SK-N-SH (cell line): ENCODE results near the gene SRPK1. TPM values are rescaled to one million over a fixed set of nuclear protein-coding genes. Genes with fewer than 3 reads are reported as not detected.

Source experiments
- CTCF ChIA-PET: fragments of 300-600, 350-600 bp; formaldehyde crosslinking; extraction: SDS; loops from one replicate; lab custom pipeline; 2021; lab: Yijun Ruan, JAX
- POLR2A ChIA-PET: fragments of 350-600 bp; sonication (Branson Sonifier 250); formaldehyde crosslinking; extraction: SDS; loops from one replicate; lab custom pipeline; 2020; ENCODE audit warnings: antibody characterized with exemption, inconsistent platforms; lab: Yijun Ruan, JAX
- DNase-seq: peaks from one replicate; pipeline ENCODE4 v3.0.0; 2012
- H2AFZ ChIP-seq: fragments of 200-600 bp; sonication (generic); 2 replicates; pipeline ENCODE4 v1.8.1; 2016; ENCODE audit warnings: antibody characterized with exemption, mild to moderate bottlenecking, low read depth
- H3F3A ChIP-seq: fragments of 200-600 bp; sonication (generic); replicated peaks from 2 replicates; pipeline ENCODE3; 2016; ENCODE audit warnings: antibody characterized with exemption, mild to moderate bottlenecking; ENCODE audit not compliant: insufficient read depth
- H3K27ac ChIP-seq, 2 experiments: fragments of 200-500 bp in 1 of 2; fragments of 200-600 bp in 1 of 2; sonication (Bioruptor generic) in 1 of 2; sonication (generic), shearing (Covaris generic) in 1 of 2; 2 replicates each; pipeline versions ENCODE4 v1.5.1 to v1.6.1; 2014 to 2016; ENCODE audit warnings: low read depth in 2 of 2, inconsistent platforms in 1 of 2, low read length in 1 of 2, mild to moderate bottlenecking in 1 of 2, mixed read lengths in 1 of 2
- H3K27me3 ChIP-seq: fragments of 200-600 bp; sonication (generic), shearing (Covaris generic); 2 replicates; pipeline ENCODE4 v1.6.1; 2016; ENCODE audit warnings: mixed run types; ENCODE audit not compliant: insufficient read depth
- H3K36me3 ChIP-seq, 2 experiments: fragments of 200-500 bp in 1 of 2; fragments of 200-600 bp in 1 of 2; sonication (Bioruptor generic) in 1 of 2; sonication (generic) in 1 of 2; replicated peaks in 1 of 2; 2 replicates each; pipeline versions ENCODE3 to v1.5.1; 2014 to 2016; ENCODE audit warnings: low read length in 1 of 2, mild to moderate bottlenecking in 1 of 2; ENCODE audit not compliant: insufficient read depth in 2 of 2, control insufficient read depth in 1 of 2
- H3K4me1 ChIP-seq, 2 experiments: fragments of 200-500 bp in 1 of 2; fragments of 200-600 bp in 1 of 2; sonication (Bioruptor generic) in 1 of 2; sonication (generic), shearing (Covaris generic) in 1 of 2; 2 replicates each; pipeline versions ENCODE4 v1.5.1 to v1.6.1; 2014 to 2016; ENCODE audit warnings: low read depth in 1 of 2, low read length in 1 of 2, mixed run types in 1 of 2; ENCODE audit not compliant: insufficient read depth in 2 of 2, control insufficient read depth in 1 of 2
- H3K4me2 ChIP-seq: fragments of 200-600 bp; sonication (generic), shearing (Covaris generic); 2 replicates; pipeline ENCODE4 v1.6.1; 2017; ENCODE audit warnings: mixed run types
- H3K4me3 ChIP-seq, 2 experiments: fragments of 200-500 bp in 1 of 2; fragments of 200-600 bp in 1 of 2; sonication (Bioruptor generic) in 1 of 2; sonication (generic), shearing (Covaris generic) in 1 of 2; 2 replicates each; pipeline versions ENCODE4 v1.5.1 to v1.8.1; 2014 to 2016; ENCODE audit warnings: low read depth in 2 of 2, inconsistent platforms in 1 of 2, low read length in 1 of 2, mild to moderate bottlenecking in 1 of 2, mixed read lengths in 1 of 2, moderate library complexity in 1 of 2
- H3K79me2 ChIP-seq: fragments of 200-600 bp; sonication (generic); 2 replicates; pipeline ENCODE4 v1.8.1; 2017; ENCODE audit warnings: mild to moderate bottlenecking; ENCODE audit not compliant: insufficient read depth
- H3K9ac ChIP-seq: fragments of 200-600 bp; sonication (generic); 2 replicates; pipeline ENCODE4 v1.6.1; 2017; ENCODE audit warnings: mixed run types
- H3K9me2 ChIP-seq: fragments of 200-600 bp; sonication (generic); 2 replicates; pipeline ENCODE4 v1.6.1; 2017; ENCODE audit warnings: mixed run types
- H3K9me3 ChIP-seq: fragments of 200-600 bp; sonication (generic); 2 replicates; pipeline ENCODE4 v1.6.1; 2017; ENCODE audit warnings: mixed run types, mild to moderate bottlenecking, moderate library complexity
- H4K20me1 ChIP-seq: fragments of 200-600 bp; sonication (generic); 2 replicates; pipeline ENCODE4 v1.6.1; 2017; ENCODE audit warnings: mild to moderate bottlenecking, mixed run types; ENCODE audit not compliant: insufficient read depth
- FOXM1 ChIP-seq: IDR thresholded peaks from 2 replicates; pipeline ENCODE4 v1.4.0; 2012; ENCODE audit warnings: low read depth, mild to moderate bottlenecking
- GATA2 ChIP-seq: sonication (generic); formaldehyde crosslinking; IDR thresholded peaks from 2 replicates; pipeline ENCODE4 v1.5.0; 2020; ENCODE audit warnings: mild to moderate bottlenecking, missing genetic modification reagents
- IRF3 ChIP-seq: fragments of 150-350 bp; IDR thresholded peaks from 2 replicates; pipeline ENCODE4 v1.6.1; 2016; ENCODE audit warnings: mild to moderate bottlenecking, low read depth, low read length
- NRF1 ChIP-seq: IDR thresholded peaks from 2 replicates; pipeline ENCODE4 v1.6.1; 2012; ENCODE audit warnings: low read depth, mild to moderate bottlenecking, low read length
- PBX3 ChIP-seq: IDR thresholded peaks from 2 replicates; pipeline ENCODE4; 2012
- RFX5 ChIP-seq: IDR thresholded peaks from 2 replicates; pipeline ENCODE4 v1.6.1; 2012; ENCODE audit warnings: mild to moderate bottlenecking, improper control_type of control experiment, low read length
- RXRA ChIP-seq: IDR thresholded peaks from 2 replicates; pipeline ENCODE4 v1.4.0; 2012; ENCODE audit warnings: low read depth, mild to moderate bottlenecking, borderline replicate concordance
- TEAD4 ChIP-seq: IDR thresholded peaks from 2 replicates; pipeline ENCODE4 v1.4.0; 2012; ENCODE audit warnings: mild to moderate bottlenecking, borderline replicate concordance; ENCODE audit not compliant: insufficient read depth
- USF2 ChIP-seq: fragments of 150-350 bp; IDR thresholded peaks from 2 replicates; pipeline ENCODE4 v1.6.1; 2017; ENCODE audit warnings: antibody characterized with exemption, low read length, low read depth, borderline replicate concordance
- YY1 ChIP-seq: IDR thresholded peaks from 2 replicates; pipeline ENCODE4 v1.4.0; 2012; ENCODE audit warnings: low read depth, mild to moderate bottlenecking
- ZBTB33 ChIP-seq: IDR thresholded peaks from 2 replicates; pipeline ENCODE4 v1.4.0; 2012; ENCODE audit warnings: low read depth, borderline replicate concordance
- WGBS: methylation state at CpG from one replicate; pipeline ENCODE4 v1.1.6; 2017; ENCODE audit warnings: low lambda C conversion rate; 5-methylcytosine and 5-hydroxymethylcytosine counted together
- polyA plus RNA-seq, 3 experiments: library from polyadenylated mRNA; depleted of rRNA; stranded (reverse); fragments of >200 nt; gene quantifications; 2 replicates each; pipeline ENCODE4 v1.2.3, GENCODE V29; 2012

Gene SRPK1
- polyA plus RNA-seq, 1 of the 3 experiments (the other 2 are of a cell fraction) = 10.6 TPM

GRCh38 chr6:35931120-35931561 is 10.2 kb upstream of the SRPK1 start:
- no peak overlapping the region for H3K4me3 ChIP-seq
- no peaks in the 10 kb centered on the region for H3K4me1 ChIP-seq
- no peak overlapping the region for H3K9ac ChIP-seq
- no peaks in the 10 kb centered on the region for H3K27me3 ChIP-seq
- H3K9me3 ChIP-seq = no peaks in the 10 kb centered on the region
- no peaks in the 10 kb centered on the region for H3K36me3 ChIP-seq
- H3K4me2 ChIP-seq = no peak overlapping the region
- no peak overlapping the region for H3K27ac ChIP-seq
- no peaks in the 10 kb centered on the region for H3K9me2 ChIP-seq
- H2AFZ ChIP-seq = no peak overlapping the region
- 98% methylated on average over 8 of the region's 30 CpGs for WGBS
- CTCF ChIA-PET = interaction anchor here (0.9 to 1.2 kb wide), 2 partner anchors 23 to 163 kb away, joined by 3 read pairs; no protein-coding TSS in a partner anchor
- TF ChIP-seq GATA2 (CRISPR knock-in tag) = no peak
- no peak for TF ChIP-seq IRF3
- TF ChIP-seq FOXM1 = no peak
- no peak for TF ChIP-seq NRF1
- no peak for TF ChIP-seq YY1
- no peak for TF ChIP-seq RXRA
- no peak for TF ChIP-seq ZBTB33
- no peak for TF ChIP-seq USF2
- no peak for TF ChIP-seq PBX3
- no peak for TF ChIP-seq RFX5
- no peaks in the 10 kb centered on the region for H3F3A ChIP-seq
- no peaks in the 10 kb centered on the region for H4K20me1 ChIP-seq
- no peak for DNase-seq
- POLR2A ChIA-PET = no interaction called here
- no peaks in the 10 kb centered on the region for H3K79me2 ChIP-seq

- Histone ChIP-seq H3K9me3 (no peaks in the 10 kb centered on the region), H3K9ac (no peak overlapping the region), H4K20me1 (no peaks in the 10 kb centered on the region), H3K4me1 (no peaks in the 10 kb centered on the region), H3K27me3 (no peaks in the 10 kb centered on the region), H3K79me2 (no peaks in the 10 kb centered on the region), H3K9me2 (no peaks in the 10 kb centered on the region), H3K27ac (no peak overlapping the region), H3K36me3 (no peaks in the 10 kb centered on the region), H3F3A (no peaks in the 10 kb centered on the region), H2AFZ (no peak overlapping the region), H3K4me2 (no peak overlapping the region), H3K4me3 (no peak overlapping the region)
- POLR2A ChIA-PET = no interaction called here
- DNase-seq = no peak
- CTCF ChIA-PET = no interaction called here
- TF ChIP-seq TEAD4 = no peak
- WGBS = 94% methylated on average over 1 of the region's 1 CpG
Measured at GRCh38 chr6:35929601-35930000, 8.7 kb upstream of the SRPK1 start.
